Kidney capillary endothelial cell (primary cell): ENCODE data around the gene LST1.
A peak's percentile ranks its signal among the peaks of the same experiment; 100 is the strongest.

Source experiments
- DNase-seq: peaks from one replicate; pipeline ENCODE4 v3.0.0-alpha.2; 2018; ENCODE audit warnings: low spot score

The LST1 gene

DNA sequence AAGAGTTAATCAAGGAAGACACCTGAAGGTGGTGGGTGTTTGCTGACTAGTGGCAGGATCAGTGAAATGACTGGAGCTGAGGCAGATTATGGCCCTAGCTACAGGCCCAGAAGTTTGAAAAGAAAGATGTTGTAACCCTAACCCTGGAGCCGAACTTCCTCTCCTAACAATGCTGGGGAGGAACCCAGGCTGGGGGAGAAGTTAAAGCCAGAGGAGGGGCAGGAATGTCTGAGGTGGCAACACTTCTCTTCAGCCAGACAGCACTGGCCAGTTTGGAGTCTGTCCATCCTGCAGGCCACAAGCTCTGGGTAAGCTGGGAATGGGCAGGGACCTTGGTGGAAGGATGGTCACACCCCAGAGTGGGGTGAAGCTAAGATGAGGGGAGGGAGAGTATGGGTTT, at the start of gene LST1:
TSS of gene LST1 (plus strand) at position 270 of the 400 bp plus-strand sequence. CDS start 1,023 bp downstream, outside the sequence.
- DNase-seq = no peak

GRCh38 chr6:31538805-31539400, 47.2 kb upstream of the LST1 start:
- DNase-seq = no peak

- no peak for DNase-seq
Measured at GRCh38 chr6:31540640-31541039, 45.4 kb upstream of the LST1 start.

DNA sequence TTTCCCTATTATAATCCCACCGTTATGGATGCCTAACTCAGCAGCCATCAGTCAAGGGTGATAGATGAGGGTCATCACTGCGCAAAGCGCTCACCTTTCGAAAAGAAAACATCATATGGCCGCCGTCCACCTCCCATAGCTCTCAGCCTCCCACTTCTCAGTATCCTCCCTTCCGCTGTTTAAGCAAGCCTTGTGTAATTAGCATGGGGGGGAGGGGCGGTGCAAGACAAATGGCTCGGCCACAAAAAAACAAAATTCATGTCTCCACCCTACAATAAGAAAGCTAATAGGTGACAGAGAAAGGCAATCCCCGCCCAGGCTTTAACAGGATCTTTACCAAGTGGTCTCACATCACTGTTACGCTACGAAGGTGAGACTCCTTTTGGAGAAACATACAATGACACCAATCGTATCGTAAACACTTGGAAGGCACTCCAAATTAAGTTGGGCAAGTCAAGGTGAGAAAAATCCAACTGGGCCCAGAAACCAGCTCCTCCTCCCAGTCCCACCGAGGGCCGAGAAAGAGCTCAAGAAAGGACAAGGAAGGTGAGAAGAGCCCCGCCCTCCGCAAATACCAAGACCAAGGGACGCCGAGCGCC, 44.9 kb upstream of the LST1 start:
- DNase-seq = no peak

DNA sequence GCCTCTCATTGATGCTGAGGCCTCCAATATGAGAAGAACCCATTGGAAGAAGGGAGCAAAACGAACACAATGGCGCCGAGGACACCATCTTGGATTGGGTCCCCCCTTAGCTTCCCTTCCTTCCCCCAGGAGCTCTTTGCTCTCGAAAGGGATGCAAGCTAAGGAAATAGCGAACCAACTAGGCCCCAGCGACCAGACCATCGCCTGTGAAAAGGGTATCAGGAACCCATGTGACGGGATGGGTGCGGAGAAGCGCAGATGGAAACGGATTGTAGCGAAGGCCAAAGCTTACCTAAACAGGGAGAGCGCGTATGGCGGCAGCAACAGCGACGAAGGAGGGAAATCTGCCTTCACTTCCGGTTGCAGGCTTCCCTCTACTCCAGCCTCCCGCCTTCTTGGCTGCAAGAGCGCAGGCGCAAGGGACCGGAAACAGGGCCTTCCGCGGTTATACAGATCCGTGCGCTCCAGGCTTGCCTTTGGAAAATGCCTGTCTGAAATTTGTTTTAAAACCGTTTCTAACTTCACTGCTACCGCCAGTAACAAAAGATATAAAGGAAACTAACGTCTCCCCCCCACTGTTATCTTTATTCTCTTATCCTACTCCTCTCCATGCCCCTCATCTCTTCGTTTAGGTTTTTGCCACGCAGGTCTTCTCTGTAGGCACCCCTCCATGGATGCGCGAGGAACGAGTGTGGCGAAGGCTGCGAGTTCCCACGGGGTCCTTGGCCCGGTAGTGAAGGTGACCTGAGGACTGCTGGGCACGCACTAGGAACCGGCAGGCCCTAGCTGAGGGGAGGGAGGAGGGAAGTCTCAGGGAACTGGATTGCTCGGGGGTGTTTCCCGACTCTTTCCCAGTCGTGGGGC, 44.2 kb upstream of the LST1 start, which contains the start of gene DDX39B:
TSS of gene DDX39B (minus strand) at position 346 of the 864 bp plus-strand sequence. CDS start 1,471 bp downstream, outside the sequence.
- peak; percentile 91 for DNase-seq

GRCh38 chr6:31543639-31544038, 42.4 kb upstream of the LST1 start:
- no peak for DNase-seq

DNA sequence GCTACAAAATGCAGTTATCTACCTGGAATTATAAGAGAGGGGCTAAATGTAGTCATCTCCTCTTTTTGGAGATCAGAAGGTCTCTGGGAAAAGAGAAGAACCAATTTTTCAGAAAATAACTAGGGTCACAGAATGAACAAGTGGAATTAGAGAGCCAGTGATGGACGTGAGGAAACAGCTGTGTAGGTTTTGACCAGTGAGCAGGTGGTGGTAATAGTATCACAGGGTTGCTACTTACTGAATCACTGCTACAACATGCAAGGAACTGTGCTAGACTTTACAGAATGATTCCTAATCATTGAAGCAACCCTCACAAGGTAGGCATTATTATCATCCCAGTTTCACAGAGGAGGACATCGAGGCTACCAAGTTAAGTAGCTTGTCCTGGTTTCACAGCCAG, 41.4 kb upstream of the LST1 start:
- no peak for DNase-seq

DNA sequence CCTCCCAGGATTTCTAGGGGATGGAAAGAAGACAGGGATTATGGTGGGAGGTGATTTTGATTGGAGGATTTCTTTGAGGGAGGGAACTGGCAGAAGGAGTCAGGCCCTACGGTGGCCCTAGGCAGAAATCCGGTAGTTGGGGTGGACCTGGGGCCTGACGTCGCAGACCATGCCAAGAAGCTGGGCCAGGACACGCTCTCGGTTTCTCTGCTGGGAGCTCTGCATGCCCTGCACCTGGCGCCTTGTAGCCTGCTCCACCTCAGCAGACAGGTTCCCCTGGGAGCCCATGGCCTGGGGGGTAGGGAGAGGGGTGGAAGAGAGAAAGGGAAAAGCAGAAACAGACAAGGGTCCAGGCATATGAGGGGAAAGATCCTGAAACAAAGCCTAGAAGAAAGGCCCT, 40.8 kb upstream of the LST1 start:
- no peak for DNase-seq

DNA sequence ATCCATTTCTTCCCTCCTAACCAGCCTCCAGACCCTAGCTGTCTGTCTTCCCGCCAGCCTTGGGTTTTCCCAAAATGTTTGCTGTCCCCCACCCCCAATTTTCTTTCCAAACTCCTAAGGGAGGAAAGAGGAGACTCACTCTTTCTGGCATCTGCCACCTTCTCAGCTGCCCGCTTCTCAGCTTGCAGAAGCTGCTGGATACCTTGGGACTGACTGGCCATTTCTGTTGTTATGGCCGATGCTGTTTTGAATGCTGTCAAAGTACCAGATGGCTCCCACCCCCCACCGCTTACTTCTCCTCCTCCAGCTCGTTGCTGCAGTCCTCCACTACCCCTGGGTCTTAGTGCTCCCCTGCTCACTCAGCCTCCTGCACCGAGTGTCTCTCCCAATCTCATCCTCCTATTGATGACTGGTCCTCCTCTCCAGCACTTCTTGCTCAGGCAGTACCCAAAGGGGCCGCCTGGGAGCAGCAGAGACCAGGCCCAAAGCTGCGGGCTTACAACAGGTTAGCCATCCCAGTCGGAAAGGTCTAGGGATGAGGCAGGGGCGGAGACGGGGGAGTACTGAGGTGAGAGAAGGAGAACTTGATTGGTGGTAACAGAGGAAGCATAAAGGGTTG, 39.6 kb upstream of the LST1 start, which contains the start of gene ATP6V1G2:
TSS of gene ATP6V1G2 (minus strand) at position 270 of the 619 bp plus-strand sequence. CDS start at position 221, 49 bp downstream.
- peak; percentile 91 for DNase-seq

DNA sequence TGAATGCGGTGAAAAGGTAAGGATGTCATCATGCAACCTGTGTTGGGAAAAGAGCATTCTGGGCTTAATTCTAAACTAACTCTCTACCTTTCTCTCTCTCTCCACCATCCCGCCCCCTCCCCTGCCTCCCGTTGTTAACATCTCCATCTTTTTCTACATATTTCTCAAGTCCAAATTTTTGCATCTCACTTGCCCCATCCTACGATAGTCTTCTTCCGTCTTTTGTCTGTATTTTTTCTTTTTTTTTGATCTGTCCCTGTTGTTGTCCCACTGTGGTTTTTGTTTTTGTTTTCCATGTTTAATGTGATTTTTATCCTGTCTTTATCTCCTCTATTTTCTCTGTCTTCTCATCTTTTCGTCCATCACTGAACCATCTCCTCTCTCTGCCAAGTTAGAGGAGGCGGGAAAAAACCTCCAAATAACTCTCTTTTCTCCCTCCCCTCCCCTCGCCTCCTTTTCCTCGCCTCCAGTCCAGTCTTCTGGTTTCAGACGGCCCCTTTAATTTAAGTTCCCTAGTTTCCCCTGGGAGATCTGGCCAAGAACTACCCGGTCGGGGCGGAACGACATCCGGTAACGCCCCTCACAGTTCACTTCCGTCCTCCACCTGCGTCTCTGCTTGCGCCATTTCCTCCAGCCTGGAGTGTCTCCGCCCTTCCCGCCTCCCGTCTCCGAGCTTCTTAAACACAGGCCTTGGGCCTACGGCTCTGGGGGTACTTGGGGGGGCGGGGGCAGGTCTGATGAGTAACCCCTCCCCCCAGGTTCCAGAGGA, 38.9 kb upstream of the LST1 start, which contains the start of gene NFKBIL1:
TSS of gene NFKBIL1 (plus strand) at position 651 of the 769 bp plus-strand sequence. CDS start at position 738, 87 bp downstream.
- DNase-seq = peak; percentile 85

DNA sequence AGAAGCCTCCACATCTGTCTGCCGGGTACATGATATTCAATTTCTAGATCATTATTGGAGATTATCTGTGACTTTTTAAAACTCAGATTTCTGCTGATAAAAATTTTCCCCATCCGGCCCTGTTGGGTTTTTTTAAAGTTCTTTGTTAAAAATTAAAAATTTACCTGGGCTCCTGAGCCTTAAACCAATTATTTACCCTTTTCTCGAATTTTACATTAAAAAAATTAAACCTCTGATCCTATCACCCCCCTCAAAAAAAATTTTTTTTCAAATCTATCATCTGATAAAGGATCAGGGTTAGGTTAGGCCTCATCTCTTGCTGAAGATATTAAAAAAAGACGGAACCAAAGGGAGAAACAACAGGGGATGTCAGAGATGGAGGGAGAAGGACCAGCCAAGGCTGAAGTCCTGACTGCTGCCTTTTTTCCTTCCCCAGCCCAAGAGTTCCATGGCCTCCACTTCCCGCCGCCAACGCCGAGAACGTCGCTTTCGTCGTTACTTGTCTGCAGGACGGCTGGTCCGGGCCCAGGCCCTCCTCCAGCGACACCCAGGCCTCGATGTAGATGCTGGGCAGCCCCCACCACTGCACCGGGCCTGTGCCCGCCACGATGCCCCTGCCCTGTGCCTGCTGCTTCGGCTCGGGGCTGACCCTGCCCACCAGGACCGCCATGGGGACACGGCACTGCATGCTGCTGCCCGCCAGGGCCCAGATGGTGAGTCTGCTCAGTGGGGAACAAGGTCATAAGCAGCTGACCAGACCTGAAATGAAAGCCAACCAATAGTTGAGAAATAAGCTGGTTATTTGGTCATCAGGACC, 38.1 kb upstream of the LST1 start:
- DNase-seq = no peak

- no peak for DNase-seq
Measured at GRCh38 chr6:31548544-31548873, 37.6 kb upstream of the LST1 start.

DNA sequence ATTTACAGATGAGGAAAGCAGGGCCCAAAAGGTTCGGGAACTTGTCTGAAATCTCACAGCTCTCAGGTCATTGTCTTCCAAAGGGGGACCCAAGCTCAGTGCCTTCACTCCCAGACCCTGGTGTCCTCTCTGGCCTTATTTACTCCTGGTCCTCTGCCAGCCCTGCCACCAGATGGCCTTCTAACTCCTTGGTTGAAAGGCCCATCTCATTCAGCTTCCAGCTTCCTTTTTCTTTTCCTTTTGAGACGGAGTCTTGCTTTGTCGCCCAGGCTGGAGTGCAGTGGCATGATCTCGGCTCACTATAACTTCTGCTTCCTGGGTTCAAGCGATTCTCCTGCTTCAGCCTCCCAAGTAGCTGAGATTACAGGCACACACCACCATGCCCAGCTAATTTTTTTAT, 34.7 kb upstream of the LST1 start:
- peak; percentile 88 for DNase-seq

- DNase-seq = no peak
Measured at GRCh38 chr6:31556307-31556706, 29.8 kb upstream of the LST1 start.

DNA sequence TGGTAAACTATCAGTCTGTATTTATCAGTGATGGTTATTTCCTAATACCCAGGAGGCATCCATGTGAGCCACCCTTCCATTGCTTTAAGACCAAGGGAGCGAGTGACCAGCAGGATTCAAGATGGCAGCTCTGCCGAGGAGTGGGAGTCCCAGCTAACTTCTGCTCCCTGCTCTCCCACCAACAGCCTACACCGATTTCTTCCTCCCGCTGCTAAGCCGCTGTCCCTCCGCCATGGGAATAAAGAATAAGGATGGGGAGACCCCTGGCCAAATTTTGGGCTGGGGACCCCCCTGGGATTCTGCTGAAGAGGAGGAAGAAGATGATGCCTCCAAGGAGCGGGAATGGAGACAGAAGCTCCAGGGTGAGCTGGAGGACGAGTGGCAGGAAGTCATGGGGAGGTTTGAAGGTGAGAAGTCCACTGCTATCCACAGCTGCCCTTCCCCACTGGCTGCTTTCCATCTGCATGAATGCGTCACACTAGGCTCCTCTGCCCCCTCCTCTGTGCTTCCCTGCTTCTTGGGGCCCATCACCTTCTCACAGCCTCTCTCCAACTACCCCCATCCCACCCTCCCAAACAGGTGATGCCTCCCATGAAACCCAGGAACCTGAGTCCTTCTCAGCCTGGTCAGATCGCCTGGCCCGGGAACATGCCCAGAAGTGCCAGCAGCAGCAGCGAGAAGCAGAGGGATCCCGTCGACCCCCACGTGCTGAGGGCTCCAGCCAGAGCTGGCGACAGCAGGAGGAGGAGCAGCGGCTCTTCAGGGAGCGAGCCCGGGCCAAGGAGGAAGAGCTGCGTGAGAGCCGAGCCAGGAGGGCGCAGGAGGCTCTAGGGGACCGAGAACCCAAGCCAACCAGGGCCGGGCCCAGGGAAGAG, 28.4 kb upstream of the LST1 start:
- DNase-seq = no peak

GRCh38 chr6:31558318-31558625, 27.8 kb upstream of the LST1 start:
- no peak for DNase-seq

DNA sequence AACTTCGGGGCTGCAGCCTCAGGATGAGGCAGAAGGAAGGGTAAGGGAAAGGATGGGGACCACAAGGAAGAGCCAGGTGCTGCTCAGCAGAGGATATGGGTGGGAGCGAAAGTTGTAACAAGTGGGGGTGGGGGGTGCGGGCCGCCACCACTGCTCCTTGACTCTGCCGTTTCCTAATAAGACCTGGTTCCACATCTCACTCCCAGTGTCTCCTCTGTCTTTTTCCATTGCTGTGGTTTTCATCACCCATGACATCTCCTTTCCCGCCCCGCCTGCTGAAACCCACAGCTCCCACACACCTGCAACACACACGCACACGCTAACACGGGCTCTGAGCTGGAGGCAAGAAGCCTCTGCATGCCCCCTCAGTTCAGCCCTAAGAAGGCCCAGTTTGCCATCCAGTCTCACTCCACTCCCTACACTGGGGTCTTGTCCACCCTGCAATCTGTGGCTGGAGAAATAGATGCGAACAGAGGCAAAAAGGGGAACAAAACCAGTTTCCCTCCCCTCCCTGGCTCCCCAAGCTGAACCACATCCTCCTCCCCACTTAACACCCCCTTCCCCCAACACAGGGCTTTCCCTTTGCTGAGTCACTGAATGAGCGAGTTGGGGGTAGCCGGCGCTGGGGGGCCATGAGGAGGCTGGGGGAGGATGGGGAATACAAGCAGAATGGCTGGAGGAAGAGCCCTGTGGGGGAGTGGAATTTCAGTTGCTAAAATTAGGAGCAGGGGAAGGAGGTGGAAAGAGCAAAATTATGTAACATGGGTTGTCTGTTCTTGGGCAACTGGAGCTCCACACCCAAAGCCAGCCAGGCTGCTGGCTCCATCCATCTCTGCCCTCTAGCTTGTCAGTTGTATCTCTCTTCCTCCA, 27.2 kb upstream of the LST1 start:
- DNase-seq = no peak

DNA sequence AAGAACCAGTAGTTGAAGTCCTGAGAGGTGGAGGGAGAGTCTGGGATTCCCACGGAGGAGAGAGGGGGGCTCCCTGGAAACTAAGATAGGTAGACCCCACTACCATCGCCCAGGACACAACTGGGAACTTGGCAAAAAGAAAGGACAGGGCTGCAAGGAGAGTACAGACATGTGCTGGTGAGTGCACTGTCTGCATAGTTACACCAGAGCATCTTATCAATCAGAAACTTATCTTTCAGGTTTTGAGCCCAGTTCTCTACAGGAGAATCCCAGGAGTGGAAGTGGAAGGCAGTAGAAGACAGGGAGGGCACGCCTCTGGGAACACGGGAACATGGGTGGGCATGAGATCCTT, 26.5 kb upstream of the LST1 start:
- DNase-seq = no peak
